Embryonic facial prominence (tissue), 1 donor: Measurements from ENCODE around the gene TSC22D1.

Source experiments
- DNase-seq: peaks from one replicate; pipeline ENCODE4 v3.0.0-alpha.2; 2016; ENCODE audit errors: extremely low spot score

Gene TSC22D1

DNA sequence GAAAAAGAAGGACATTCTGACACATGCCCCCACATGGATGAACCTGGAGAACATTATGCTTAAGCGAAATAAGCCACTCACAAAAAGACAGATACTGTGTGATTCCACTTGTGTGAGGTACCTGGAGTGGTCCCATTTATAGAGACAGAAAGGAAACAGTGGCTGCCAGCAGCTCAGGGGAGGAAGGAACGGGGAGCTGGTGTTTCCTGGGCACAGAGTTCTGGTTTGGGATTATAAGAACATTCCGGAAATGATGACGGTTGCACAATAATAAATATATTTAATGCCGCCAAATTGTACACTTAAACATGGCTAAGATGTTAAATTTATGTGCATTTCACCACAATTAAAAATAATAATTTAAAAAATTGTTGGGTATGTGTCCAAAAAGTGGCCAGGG lies 169.5 kb downstream of the TSC22D1 start:
- no peak for DNase-seq

GRCh38 chr13:44404261-44405132 lies 171.6 kb downstream of the TSC22D1 start:
- no peak for DNase-seq

- no peak for DNase-seq
Observed at GRCh38 chr13:44403461-44404056, 172.6 kb downstream of the TSC22D1 start.

GRCh38 chr13:44402899-44403445 lies 173.2 kb downstream of the TSC22D1 start:
- DNase-seq = no peak

DNA sequence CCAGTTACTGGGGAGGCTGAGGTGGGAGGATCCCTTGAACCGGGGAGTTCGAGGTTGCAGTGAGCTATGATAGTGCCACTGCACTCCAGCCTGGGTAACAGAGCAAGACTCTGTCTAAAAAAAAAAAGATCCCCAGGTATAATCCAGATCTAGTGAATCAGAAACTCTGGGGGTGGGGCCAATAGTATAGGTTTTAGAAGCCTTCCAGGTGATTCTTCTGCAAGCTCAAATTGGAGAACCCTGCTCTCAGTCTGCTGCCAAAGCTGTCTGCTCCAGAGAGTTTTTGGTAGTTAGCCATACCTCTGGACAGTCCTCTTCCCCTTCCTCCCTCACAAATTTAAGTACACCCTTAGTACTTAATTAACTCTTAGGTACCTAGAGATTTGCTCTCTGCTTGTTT lies 174.6 kb downstream of the TSC22D1 start:
- no peak for DNase-seq

DNA sequence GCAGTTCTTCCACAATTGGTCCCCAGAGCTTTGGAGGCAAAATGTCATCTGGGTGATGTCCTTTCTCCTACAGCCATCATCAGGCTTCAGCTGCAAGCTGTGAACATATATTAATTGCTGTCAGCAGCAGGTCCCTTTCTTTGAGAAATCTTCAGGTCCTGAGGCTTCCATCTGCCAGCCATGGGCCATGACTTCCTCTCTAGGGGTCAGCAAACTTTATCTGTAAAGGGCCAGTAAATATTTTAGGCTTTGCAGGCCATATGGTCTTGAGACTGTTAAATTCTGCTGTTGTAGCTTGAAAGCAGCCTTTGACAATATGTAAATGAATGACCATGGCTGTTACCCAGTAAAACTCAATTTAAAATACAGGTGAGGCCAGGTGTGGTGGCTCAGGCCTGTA lies 175.4 kb downstream of the TSC22D1 start:
- no peak for DNase-seq

DNA sequence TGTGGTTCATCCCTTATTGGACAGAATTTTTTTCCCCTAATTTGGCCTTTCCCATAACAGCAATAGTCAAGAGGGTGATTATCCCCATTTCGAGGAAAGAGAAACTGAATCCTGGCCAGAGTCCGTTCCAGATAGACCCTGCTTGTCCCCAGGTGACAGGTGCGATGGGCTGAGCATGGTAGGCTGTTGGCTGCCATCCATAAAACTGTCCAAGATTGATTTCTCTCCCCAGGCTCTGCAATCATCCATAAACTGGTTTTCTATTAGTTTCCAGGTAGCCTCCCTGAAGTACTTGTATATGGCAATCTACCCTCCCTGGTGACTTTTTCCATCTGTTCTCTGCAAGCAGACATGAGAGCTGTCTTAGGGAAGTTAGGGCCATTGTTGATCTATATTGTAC lies 177.1 kb downstream of the TSC22D1 start:
- DNase-seq = no peak

DNA sequence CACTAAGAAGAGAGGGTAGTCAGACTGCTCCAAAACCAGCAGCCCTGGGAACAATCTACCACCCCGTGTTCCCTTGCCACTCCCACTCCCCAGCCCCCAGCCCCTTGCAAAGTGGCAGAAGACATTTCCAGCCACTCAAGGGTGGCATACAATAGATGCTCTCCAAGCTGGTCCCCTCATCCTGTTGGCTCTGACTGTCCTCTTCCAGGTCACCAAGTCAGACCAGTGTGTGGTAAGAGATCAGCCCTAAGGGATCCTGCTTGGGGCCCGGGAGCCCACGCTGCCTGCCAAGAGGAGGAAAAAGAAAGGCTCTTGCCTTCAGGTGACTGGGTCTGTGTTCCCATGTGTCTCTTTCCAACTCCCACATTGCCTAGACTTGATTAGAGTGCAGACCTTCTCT lies 177.5 kb downstream of the TSC22D1 start:
- no peak for DNase-seq

DNA sequence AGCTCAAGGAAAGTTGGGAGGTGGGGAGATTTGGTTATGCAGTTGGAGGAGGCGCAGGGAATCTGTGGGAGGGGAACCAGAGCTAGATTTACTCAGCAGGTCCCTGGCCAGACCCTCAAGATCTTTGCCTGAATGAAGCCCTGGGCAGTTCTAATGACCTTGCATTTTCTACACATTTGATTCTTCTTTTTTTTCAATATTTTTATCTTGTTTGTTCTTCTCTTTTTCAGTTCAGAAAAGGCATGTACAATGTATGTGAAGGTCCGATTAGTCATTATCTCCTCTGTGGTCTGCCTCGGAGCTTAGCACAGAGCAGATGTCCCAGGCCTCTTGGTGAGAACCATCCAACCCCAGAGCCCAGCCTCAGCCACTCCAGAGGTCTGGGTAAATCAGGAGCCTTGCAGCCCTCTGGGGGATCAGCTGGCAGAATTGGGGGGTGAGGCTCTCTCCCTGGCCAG lies 178.3 kb downstream of the TSC22D1 start:
- no peak for DNase-seq

DNA sequence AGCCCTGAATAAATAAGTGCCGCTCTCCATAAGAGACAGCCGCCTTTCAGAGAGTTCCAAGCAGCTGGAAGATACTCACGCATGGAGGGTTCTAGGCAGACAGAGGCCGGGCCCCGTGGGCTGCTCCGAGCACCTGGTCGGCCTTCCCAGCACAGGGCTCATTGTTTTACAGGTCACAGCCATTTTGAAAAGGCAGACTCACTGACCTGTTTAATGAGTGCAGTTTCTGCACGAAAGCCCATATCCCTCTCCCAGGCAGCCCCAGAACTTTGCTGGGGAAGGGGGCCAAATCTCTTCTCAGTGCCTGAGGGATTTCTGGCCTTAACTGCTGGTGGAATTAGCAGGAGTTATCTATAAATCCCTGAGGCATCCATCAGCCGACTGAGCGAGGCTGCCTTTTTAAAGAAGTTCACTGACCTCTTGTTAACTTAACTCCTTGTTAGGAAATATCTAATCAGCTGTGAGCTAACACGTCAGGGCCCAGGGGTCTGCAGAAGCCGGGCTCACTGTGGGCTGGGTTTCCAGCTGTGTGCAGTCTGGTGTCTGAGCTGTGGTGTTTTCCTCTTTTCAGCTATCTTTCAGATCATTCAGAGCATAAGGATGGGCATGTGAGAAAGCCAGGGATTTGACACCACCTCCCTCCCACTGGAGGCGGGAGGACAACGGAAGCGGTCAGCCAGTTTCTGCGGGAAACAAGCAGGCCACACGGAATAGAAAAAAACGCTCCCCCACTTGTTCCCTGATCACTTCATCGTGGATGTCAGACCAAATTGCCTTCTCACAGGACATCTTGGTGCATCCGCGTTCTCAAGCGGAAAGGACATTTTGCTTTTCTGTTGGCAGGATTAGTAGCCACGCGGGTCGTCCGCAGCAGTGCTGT lies 179.2 kb downstream of the TSC22D1 start:
- no peak for DNase-seq

- DNase-seq = no peak
Observed at GRCh38 chr13:44395976-44396694, 180.0 kb downstream of the TSC22D1 start.

GRCh38 chr13:44394658-44395057 lies 181.5 kb downstream of the TSC22D1 start:
- no peak for DNase-seq

- no peak for DNase-seq
Observed at GRCh38 chr13:44393391-44393790, 182.7 kb downstream of the TSC22D1 start.

DNA sequence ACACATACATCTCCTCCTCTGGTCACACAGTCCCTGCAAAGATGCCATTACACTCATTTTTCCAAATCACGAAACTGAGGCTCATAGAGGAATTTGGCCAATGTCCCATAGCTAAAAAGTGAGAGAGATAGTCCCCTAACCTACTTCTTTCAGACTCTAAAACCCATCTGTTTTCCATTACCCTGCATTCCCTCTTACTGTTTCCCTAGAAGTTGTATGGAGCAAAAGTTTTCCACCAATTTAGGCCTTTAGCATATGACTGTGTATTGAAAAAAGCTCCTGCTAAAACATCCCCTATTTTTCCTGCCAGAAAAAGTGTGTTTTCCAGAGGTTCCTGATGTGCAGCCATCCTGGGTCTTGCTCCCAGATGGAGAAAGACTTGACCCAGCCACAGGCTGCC lies 186.3 kb downstream of the TSC22D1 start:
- DNase-seq = no peak

GRCh38 chr13:44389060-44389666 lies 187.0 kb downstream of the TSC22D1 start:
- DNase-seq = no peak

DNA sequence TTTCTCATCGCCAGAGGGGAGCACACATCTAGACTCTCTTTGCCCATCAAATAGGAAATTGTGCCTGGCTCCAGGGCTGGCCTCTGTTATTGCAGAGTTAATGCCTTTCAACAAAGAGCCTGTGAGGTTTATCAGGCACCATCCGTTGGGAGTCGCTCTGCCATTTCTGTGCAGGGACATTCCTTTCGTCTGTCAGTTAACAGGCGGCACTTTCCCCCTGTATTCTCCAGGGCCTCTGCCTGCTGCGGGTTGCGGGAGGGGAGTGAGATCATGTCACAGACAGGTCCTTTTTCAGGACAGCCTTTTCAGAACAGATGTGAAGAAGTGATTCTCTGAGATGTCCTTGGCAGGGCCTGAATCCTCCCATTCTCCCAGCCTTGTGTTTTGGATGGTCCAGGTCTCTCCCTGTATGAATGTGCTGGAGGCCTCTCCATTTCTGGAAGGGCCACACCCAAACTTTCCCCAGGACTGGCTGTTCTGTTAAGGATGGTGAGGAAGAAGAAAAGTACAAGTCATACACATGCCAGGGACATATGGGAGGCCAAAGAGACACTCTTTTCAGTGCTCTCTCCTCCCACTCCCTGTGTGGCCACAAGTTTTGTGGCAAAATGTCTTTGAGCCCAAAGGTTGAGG lies 187.6 kb downstream of the TSC22D1 start:
- no peak for DNase-seq

DNA sequence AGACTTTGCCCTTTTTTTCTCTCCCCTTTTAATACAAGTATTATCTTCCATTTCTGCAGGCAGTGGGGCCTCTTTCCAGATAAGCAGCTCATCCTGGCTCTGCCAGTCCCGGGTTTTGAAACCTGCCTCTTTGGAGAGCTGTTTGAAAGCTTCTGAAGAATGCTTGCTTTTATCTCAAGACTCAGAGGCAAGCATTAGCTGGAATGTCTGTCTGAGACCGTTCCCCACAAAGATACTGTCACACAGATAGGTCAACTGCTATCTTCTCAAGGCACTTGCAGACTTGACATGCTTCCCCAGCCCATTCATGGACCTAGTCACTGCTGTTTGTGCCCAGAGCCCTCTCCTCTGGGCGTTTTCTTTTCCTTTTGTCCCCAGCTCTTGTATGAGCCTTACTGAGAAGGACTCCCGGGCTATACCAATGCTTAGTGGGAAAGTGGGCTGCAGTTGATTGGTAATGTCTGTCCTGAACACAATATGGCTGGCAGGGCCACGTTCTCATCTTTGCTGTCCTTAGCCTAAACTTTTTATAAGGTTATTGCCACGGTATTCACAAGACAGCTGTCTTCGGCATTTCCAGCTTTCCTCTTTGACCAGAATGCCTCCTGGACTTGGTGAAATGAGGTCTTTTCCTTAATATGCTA lies 189.1 kb downstream of the TSC22D1 start:
- no peak for DNase-seq

- no peak for DNase-seq
Observed at GRCh38 chr13:44385847-44386246, 190.3 kb downstream of the TSC22D1 start.

- no peak for DNase-seq
Observed at GRCh38 chr13:44385401-44385800, 190.7 kb downstream of the TSC22D1 start.

GRCh38 chr13:44384778-44385177 lies 191.4 kb downstream of the TSC22D1 start:
- DNase-seq = no peak
